GM19193 (cell line): ENCODE data around the gene ARSG.

Experiments used
- POLR2A ChIP-seq: IDR thresholded peaks from 4 replicates; pipeline ENCODE4 v1.6.1; 2011; ENCODE audit not compliant: insufficient read depth, insufficient read length; ENCODE audit errors: extremely low read depth

Gene ARSG

DNA sequence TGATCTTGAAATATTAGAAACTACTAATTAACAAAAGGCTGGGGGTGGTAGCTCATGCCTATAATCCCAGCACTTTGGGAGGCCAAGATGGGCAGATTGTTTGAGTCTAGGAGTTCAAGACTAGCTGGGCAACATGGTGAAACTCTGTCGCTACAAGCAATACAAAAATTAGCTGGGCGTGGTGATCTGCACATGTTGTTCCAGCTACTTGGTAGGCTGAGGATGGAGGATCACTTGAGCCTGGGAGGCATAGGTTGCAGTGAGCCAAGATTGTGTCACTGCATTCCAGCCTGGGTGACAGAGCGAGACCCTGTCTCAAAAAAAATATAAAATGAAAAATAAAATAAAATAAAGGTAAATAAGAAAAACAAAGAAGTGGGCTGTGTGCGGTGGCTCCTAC is 66.6 kb downstream of the ARSG start:
- TF ChIP-seq POLR2A, result no peak

DNA sequence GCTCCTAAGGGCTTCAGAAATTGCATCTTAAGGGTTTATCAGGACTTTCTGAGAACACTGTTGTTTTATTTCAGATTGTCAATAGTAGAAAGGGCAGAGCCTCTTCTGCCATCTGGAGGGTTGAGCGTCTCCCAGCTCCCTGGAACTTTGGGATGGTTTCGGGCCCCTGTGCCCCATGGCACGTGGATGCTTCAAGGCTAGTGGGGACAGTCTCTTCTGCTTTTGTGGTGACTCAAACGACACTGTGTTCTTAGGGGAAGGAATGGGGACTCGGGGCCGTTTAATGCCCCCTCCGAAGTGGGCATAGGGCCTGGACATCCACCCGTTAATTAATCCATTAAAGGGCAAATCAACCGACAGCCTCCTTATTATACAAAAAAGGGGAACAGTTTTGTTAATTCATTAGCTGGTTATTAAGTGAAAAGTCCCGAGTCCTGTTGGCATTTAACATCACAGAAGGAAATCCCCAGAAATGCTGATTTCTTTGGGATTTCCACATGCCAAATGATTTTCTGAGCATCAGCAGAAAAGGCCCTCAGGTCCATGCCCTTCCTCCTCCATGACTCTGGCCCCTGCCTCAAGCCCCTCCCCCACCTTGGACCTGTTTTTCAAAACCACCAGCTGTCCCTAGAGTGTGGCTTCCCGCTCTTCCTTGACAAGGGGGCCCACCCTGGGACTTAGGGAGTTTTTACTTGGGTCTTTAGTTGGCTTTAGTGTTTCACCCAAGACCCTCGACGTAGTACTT is 68.7 kb downstream of the ARSG start:
- TF ChIP-seq POLR2A, result no peak

DNA sequence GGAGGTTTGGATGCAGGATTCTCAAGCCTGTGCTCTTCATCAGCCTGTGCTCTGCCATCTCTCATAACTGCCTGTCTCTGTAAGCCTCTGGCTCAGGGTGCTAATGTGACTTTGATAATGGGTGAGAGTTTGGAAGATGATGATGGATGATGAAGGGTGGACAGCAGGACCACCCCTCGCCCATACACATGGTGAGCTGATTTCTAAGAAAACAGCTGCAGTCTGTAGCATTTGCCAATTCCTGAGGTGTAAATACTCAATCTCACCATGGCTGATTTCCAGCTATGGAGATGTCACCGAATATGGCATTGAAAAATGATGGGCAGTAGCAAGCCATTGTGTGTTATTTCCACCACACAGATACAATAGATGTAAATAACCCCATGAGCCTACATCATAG is 74.2 kb downstream of the ARSG start:
- no peak for TF ChIP-seq POLR2A

DNA sequence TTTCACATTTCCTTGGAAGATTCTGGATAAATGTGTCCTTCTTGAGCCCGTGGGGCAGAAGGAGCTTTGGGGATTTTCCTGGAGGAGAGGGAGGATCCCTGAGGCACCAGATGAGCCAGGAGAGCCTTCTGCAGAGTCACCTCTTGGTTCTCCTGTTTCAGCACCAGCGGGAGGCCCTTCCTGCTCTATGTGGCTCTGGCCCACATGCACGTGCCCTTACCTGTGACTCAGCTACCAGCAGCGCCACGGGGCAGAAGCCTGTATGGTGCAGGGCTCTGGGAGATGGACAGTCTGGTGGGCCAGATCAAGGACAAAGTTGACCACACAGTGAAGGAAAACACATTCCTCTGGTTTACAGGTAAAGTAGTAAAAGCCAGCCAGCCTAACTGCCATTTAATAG is 77.1 kb downstream of the ARSG start:
- no peak for TF ChIP-seq POLR2A

DNA sequence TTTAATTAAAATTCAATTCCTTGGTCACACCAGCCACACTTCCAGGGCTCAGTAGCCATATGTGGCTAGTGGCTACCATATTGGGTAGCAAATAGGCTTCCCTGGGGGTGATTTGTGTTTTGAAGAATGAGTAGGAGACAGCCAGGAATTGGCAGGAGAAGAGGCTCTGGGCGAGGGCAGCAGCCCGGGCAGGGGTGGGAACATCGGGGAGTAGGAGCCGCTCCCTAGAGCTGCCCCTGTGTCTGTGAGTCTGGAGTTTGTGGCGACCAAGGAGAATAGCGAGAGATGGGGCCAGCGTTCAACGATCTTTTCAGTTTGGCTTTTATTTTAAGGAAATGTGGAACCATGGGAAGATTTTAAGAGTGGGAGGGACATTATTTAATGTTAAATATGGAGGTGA is 84.3 kb downstream of the ARSG start:
- no peak for TF ChIP-seq POLR2A

DNA sequence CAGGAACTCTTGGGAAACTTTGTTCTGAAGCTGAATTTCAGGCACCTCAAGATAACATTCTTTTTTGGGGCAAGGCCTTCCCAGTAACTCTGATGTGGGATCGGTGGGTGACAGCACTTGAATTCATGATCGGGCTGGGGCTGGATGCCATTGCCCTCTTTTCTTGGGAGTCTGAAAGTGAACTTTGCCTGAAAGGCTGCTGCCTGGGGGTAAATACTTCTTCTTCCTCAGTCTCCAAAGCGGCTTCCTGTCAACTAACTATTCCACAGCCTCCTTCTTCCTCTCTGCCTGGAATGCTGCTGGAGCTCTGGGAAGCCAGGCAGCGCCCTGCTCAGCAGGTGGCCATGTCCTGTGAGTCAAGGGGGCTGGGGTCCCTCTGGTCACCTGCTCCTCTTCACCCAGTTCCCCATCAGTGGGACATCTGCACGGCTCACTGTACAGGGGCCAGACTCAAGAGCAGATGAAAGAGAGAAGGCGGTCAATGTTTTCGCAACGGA is 86.5 kb downstream of the ARSG start:
- TF ChIP-seq POLR2A, result no peak

DNA sequence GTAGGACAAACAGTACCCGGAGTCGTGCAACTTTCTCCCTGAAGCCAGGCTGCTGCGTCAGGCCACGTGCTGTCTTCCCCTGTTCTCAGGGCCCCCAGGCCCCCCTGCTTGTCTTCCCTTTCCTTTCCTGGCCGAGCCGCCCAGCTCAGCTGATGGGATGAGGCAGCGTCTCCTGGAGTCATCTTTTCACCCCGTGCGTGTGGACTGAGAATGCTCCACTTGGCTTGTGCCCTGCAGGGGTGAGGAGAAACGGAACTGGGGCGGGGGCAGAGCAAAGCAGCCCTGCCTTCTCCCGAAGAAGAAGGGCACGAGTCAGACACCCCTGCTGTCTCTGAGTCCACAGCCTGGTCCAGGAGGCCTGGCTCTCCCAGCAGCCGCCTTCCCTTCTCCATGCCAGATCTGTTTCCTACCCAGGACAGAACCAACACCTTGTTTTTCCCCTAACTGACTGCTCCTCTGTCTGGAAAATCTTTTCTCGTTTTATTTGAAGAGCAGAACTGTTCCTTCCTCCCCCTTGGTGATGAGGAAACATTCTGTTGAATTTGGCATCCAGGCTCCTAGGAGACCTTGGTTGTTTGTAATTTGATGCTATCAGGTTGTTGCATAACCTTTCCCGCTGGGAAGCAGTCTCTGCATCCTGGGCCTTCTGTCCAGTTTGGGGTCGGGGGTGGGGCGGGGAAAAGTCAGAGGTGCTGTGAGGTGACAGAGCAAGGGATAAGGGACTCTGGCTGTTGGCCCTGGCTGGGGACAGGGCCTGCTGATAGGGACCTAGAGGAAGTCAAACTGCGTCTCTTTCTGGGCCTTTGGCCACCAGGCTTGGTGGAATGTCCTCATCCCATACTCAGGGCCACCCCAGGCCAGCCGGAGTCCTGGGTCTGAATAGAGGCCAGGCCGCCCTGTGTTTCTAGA is 87.2 kb downstream of the ARSG start:
- TF ChIP-seq POLR2A, result no peak

DNA sequence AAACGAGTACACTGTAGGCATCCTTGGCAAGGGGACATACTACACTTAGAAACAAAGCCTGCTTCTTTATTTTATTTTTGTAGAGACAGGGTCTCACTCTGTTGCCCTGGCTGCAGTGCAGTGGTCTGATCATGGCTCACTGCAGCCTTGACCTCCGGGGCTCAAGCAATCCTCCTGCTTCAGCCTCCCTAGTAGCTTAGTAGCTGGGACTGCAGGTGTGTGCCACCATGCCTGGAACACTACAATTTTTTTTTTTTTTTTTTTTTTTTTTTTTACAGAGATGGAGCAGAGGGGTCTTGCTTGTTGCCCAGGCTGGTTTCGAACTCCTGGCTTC is 87.8 kb downstream of the ARSG start:
- TF ChIP-seq POLR2A, result no peak

DNA sequence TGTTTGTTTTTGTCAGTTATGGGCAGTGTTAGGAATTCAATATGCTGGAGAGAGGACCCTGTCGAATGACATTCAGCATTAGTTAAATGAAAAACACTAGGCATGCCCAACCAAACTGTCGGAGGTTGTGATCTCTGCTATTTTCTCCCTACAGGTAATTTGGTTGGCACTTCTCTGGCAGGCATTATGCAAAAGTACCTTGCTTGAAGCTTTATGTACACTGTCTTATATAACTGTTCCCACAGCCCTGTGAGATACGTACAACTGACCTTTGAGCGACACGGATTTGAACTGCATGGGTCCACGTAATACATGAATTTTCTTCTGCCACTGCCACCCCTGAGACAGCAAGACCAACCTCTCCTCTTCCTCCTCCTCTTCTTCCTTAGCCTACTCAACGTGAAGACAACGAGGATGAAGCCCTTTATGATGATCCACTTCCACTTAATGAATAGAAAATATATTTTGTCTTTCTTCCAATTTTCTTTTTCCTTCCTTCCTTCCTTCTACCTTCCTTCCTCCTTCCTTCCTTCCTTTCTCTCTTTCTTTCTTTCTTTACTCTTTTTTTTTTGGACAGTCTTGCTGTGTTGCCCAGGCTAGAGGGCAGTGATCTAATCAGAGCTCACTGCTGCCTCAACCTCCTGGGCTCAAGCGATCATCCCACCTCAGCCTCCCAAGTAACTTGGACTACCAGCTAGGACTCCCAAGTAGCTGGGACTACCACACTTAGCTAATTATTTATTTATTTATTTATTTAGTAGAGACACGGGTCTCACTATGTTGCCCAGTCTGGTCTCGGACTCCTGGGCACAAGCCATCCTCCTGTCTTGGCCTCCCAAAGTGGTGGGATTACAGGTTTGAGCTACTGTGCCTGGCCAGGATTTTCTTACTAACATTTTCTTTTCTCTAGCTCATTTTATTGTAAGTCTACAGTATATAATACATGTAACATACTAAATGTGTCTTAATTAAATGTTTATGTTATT is 88.7 kb downstream of the ARSG start:
- TF ChIP-seq POLR2A, result no peak

DNA sequence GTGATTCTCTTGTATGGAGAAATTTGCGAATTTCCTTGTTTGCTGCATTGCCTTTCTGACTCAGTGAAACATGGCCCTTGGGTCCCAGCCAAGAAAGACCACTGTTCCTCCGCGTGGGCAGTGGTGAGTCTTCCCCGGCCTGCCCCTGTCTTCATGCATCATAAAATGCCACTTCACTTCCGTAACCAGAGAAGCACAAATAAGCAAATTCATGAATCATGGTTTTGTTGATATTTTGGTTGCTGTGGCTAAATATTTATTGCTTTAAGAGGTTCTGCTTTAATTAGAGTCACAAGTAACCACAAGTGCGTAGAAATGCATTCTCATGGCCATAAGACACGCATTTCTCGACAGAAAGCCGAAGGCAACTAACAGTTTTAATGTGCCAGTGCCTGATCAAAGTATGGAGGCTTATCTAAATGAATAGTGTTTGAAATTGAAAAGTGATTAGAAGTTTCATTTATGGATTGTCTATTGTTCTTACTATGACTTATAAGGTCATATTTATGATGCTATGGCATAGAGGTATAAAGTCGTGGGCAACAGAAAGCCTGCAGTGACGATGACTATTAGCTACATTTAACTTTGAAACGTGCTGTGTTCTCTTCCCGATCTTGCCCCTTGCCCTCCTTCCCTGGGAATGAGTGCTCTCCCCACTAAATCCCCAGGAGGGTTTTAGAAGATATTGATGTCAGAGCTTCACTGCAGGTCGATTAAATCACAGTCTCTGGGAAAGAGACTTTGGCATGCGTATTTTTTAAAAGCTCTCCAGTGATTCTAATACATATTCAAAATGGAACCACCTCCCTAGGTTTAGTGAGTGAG is 90.0 kb downstream of the ARSG start:
- TF ChIP-seq POLR2A, result no peak

DNA sequence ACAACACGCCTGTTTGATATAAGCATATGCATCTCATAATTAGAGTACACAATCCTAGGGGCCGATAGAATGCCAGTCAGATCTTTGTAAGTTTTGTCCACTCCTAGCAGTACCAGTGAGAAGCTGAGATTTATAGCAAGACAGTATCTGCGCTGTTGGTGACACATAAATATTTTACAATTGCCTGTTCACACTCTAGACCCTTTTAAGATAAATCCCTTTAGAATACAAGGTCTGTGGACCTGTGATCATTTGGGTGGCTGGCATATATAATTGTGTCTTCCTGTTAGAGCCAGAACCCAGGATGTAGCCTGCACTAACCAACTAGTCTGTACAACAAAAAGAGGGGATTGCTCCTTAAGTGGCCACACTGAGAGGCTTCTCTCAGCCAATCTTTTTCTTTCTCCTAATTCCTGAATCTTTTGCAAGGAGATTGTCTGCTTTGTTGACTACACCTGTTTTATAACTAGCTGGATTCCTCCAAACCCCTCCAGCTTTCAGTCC is 91.3 kb downstream of the ARSG start:
- TF ChIP-seq POLR2A, result no peak

DNA sequence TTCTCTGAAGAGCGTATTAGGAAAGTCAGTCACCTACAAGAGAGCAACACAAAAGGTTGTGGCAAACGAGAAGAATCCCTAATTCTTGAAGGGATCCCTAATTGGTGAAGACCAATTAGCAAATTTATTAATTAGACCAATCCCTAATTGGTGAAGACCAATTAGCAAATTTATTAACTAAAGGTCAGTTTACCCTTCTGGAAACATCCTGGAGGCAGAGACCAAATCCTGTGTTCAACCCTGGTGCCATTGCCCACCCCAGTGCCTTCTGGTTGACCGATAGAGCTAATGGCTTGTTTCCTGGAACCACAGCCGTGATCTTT is 91.8 kb downstream of the ARSG start:
- no peak for TF ChIP-seq POLR2A

DNA sequence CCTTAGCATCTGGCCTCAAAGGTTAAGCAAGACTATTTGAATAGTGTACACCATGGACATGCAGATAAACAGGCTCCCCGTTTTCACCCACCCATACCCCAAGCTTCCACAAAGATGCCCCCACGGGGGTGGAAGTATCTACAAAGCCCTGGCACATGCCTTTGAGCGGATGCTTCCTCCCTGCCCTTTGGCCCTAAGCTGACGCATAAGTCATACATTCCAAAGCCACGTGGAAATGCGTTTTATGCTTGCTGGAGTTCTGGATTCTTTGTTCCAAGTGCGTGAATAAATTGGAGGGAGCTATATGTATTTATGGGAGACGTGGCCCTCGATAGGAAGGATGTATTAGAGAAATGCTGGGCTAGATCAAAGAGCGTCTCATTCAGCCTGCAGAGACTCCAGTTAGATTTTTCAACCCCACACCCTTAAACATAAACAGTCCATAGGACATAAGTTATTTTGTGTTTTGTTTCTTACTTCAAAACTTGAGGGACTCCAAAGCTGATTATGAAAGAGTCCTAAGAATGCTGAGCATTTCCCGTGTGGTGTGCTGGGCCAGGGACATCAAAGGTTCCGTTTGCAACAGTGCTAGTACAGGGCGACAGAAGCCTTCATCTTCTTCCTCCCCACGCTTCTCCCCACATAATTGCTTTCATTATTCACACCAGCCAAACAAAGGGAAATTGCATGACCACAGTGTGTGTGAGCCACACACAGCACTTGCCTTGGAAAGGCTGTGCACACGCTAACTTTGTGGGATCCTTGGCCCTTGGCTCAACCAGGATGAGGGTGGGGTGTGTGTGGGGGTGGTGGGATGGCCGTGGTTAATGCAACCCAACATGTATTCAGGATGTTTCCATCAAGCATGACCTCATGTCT is 92.4 kb downstream of the ARSG start:
- no peak for TF ChIP-seq POLR2A

DNA sequence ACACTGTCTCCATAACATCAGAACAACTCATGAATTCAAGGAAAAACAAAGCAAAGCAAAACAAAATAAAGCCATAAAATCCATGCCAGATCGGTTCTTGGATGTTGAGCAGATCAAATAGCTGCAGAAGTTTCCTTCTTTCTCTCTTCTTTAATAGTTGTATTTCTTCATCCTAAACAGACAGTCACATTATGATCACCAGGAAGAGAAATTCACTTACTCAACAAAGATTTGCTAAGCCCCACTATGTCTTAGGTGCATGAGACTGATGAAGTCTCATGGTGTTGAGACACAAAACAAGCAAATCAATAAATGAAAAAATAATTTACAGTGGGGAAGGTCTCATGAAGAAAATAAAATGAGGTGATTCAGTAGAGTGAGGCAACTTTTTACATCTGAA is 93.2 kb downstream of the ARSG start:
- TF ChIP-seq POLR2A, result no peak

DNA sequence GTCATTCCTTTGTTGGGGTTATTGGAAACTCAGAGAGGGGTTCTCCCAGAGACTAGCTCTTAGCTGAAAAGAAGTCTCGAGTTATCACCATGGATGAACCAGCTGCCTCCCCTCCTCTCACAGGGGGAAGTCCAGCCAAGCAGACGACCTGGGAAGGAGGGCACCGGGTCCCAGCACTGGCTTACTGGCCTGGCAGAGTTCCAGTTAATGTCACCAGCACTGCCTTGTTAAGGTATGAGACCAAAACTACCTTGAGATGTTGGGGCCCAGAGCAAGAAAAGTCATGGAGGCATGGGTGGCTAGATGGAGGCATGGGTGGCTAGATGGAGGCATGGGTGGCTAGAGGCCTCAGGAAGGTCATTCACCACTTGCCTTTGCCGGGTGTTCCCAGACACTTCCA is 93.6 kb downstream of the ARSG start:
- no peak for TF ChIP-seq POLR2A
